GM12891 (cell line): ENCODE data around the gene XPC.
A peak's percentile ranks its signal among the peaks of the same experiment; 100 is the strongest.

ENCODE experiments used
- DNase-seq: peaks from one replicate; pipeline ENCODE4 v3.0.0; 2011; ENCODE audit warnings: low spot score; ENCODE audit not compliant: insufficient read length
- FAIRE-seq: peaks from 2 replicates; lab custom pipeline; 2011; peaks lifted over from hg19 to GRCh38; lab: Jason Lieb, UNC
- PAX5 ChIP-seq: IDR thresholded peaks from 2 replicates; pipeline ENCODE4 v1.6.1; 2011; ENCODE audit warnings: low read length, moderate library complexity, mild to moderate bottlenecking; ENCODE audit not compliant: insufficient read depth, severe bottlenecking
- POLR2A ChIP-seq: IDR thresholded peaks from 2 replicates; pipeline ENCODE4 v1.6.1; 2011; ENCODE audit warnings: low read depth, low read length, control low read depth
- POLR2AphosphoS5 ChIP-seq: IDR thresholded peaks from 2 replicates; pipeline ENCODE4 v1.6.1; 2011; ENCODE audit warnings: low read depth, low read length, control low read depth
- POU2F2 ChIP-seq: IDR thresholded peaks from 2 replicates; pipeline ENCODE4 v1.6.1; 2011; ENCODE audit warnings: low read depth, mild to moderate bottlenecking, control low read depth, low read length, moderate library complexity
- SPI1 ChIP-seq: IDR thresholded peaks from 2 replicates; pipeline ENCODE4 v1.6.1; 2011; ENCODE audit warnings: low read depth, low read length, control low read depth
- TAF1 ChIP-seq: IDR thresholded peaks from 2 replicates; pipeline ENCODE4 v1.6.1; 2011; ENCODE audit warnings: low read depth, low read length, control low read depth

XPC gene

DNA sequence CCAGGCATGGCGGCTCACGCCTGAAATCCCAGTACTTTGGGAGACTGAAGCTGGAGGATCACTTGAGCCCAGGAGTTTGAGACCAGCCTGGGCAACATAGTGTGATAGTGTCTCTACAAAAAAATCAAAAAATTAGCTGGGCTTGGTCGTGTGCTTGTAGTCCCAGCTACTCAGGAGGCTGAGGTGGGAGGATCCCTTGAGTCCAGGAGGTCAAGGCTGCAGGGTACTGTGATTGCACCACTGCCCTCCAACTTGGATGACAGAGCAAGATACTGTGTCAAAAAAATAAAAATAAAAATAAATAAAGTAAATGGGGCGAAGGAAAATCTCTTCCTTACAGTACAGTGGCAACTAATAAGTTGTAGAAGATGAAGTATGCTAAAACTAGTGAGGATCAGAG is 29.8 kb upstream of the XPC start:
- TF ChIP-seq POLR2AphosphoS5 (no peak), POU2F2 (no peak), SPI1 (no peak), TAF1 (no peak)
- DNase-seq (no peak), FAIRE-seq (no peak)

DNA sequence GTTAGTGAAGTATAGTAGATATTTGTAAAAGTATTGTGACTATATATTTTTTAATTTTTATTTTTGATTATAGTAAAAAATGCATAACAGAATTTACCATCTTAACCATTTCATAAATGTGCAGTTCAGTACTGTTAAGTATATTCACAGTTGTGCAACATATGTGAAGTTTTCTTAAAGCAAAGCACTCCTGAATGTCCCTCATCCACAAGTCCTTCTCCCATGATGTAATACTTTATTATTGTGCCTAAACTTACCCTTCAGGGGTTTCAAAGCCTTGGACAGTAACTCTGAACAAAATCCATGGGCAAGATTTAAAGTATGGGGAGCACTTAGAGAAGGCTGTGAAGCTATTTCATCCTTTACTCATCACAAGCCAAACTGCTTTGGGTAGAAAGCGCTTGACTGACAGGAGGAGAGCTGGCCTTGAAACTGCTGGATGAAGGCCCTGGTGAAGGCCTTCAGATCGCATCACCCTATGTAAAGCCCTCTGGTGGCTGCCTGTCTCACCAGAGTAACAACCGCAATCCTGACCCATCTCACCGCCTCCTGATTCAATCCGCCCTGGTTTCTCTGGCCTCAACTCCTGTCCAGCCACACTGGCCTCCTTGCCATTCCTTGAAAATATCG is 28.3 kb upstream of the XPC start:
- no peak for TF ChIP-seq POLR2A
- no peak for TF ChIP-seq POLR2AphosphoS5
- TF ChIP-seq PAX5: no peak
- no peak for TF ChIP-seq SPI1
- no peak for TF ChIP-seq POU2F2
- no peak for TF ChIP-seq TAF1
- FAIRE-seq (no peak), DNase-seq (no peak)

DNA sequence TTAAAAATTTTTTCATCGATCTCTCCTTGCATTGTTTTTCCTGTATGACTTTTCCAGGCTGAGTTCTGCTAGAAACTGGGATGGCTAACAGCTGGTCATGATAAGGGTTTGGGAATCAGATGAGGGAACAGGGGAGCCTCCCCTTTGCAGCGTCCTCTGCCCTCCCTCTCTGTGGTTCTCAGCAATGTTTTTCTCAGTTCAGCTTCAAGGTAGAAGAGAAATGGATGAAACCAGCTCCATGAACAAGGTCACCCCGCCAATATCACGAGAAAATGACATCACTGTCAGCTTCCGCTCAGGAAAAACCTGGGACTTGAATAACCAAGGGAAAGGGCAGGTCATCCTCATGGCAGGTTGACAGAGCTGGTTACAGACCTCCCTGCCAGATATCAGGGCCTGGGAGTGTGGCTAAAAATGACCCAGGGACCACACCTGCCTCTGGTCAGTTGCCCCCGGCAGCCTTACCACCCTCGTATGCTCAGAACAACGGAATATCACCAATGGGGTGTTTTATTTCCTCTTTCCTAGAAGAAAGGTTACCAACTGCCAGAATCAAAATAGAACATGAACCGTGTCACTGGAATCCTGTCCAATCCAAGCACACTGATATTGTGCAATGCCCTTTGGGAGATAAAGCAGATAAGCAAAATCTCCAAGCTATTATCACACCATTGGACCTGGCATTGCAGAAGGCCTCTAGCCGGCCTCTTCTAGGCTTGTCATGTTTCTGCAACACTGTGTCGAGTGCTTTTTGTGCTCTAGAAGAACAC is 26.3 kb upstream of the XPC start:
- no peak for DNase-seq
- no peak for TF ChIP-seq POU2F2
- no peak for TF ChIP-seq TAF1
- no peak for TF ChIP-seq POLR2A
- TF ChIP-seq SPI1: no peak
- no peak for TF ChIP-seq PAX5
- TF ChIP-seq POLR2AphosphoS5: no peak
- no peak for FAIRE-seq

DNA sequence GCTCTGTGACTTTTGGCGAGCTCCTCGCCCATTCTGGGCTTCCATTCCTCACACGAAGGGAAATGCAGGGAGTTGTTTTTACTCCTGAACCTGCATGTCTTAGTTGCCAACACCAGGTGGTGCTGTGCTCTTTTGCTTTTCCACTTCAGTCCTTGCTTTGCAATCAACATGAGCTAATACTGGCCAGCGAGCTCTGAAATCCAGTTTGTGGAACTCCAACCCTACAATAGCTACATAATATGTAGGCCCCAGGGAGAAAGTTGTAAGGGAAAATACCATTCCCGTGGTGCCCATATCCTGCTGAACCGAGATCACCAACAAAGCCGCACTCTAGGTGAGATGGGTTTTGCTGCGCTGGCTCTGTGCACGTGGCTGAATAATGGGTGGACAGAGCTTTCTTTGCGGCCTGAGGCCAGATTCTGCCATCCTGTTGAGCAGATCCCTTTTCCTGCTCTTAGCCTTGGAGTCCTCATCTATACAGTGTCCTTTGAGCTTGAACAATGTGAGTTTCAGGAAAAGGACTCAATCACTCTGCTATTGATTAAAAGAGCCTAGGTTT is 25.2 kb upstream of the XPC start:
- no peak for TF ChIP-seq POLR2A
- no peak for TF ChIP-seq PAX5
- no peak for TF ChIP-seq SPI1
- TF ChIP-seq POU2F2: no peak
- TF ChIP-seq POLR2AphosphoS5: no peak
- no peak for TF ChIP-seq TAF1
- peak; percentile 42 for DNase-seq
- peak; percentile 33 for FAIRE-seq

DNA sequence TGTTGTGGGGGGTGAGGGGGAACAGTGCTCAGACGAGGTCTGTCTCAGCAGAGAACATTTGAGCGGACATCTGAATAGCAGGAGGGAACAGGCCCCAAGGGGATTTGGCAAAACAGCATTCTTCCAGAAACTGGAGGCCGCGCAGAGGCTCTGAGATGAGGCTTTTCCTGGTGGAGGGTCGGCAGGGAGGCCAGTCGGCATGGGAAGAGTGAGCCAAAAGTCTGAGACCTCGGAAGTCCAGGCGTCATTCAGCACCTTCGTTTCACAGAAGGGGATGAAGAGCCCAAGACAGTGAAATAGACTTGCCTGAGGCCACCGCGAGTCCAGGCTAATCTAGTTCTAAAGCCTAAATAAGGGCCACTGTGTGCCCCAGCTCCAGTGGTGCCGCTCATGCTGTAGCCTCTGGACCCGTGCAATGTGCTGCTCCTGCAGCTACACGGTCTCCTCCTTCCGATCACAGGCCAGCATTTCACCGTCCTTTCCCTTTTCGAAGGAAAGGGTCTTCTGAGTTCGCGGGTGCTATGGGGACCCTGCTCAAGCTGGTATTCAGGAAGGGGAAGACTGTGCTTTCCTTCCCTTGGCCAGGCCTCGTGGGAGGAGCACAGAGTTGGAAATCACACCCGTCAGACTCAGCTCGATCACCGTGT is 24.6 kb upstream of the XPC start:
- TF ChIP-seq POU2F2: no peak
- no peak for TF ChIP-seq TAF1
- TF ChIP-seq POLR2AphosphoS5: no peak
- no peak for TF ChIP-seq POLR2A
- TF ChIP-seq PAX5: no peak
- TF ChIP-seq SPI1: no peak
- FAIRE-seq (no peak), DNase-seq (no peak)

DNA sequence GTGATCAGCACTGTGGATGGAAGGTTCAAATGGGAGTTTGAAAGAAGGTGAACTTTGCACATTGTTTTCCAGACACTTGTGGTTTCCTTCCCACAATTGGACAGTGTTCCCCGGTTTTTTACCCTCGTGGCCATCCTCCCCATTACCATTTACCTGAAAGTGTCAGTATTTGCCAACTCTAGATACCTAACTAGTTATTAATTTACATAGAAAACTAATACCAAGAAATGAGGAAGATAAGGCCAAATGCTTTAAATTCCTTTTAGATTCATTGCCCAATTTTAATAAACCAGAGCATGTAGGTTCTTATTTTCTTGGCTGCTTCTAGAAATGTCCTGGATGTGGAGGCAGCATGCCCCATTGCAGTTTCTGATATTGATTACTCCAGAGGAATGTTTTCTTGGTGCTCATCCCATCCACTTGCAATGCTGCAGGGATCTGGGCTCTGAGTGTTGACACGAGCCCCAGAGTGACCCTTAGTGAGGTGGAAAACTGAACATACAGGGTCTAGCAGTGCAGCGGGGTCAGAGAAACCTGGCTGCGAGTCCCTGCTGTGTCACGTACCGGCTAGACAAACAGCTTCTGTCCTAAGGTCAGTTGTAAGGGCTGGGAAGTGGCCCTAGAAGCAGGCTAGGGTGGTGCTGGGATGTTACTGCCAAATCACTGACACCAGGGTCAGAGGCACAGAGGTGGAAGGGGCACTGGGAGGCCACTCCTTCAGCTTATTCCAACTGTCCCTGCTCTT is 23.7 kb upstream of the XPC start:
- DNase-seq (no peak), FAIRE-seq (no peak)
- TF ChIP-seq SPI1 (no peak), POLR2AphosphoS5 (no peak), POLR2A (no peak), PAX5 (no peak), TAF1 (no peak)

DNA sequence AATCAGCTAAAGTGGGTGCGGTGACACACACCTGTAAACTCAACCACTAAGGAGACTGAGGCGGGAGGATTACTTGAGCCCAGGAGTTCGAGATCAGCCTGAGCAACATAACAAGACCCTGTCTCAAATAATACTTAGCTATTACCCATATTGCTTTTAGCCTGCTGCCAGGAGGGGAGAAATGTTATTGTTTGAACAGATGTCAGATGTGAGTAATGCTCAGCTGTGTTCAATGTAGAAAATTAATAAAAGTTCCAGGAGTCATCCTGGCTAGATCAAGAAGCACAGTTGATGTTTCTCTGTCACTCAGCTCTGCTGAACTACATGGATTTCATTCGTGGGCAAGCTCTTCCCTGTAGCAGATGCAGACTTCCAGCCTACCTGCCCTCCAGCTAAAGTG is 22.4 kb upstream of the XPC start:
- DNase-seq (no peak), FAIRE-seq (no peak)
- TF ChIP-seq SPI1 (no peak), TAF1 (no peak), POU2F2 (no peak), POLR2AphosphoS5 (no peak), POLR2A (no peak), PAX5 (no peak)

DNA sequence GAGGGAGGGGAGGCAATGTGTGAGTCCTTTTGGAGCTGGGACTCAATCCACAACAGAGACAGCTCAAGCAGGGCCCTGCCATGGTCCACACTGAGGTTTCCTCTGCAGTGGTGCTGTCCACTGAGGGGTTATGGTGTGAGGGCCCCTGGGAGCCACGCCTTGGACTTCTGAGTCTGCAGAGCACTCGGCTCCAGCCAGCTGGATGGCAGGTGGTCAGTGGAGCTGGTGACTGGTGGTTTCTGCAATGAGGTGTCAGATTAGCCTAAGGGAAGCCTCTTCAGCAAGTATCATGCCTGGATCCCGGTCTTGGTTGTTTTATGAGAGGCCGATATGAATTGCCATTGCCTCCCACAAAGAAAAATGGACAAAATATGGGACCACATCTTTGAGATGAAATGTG is 21.9 kb upstream of the XPC start:
- FAIRE-seq (no peak), DNase-seq (no peak)
- TF ChIP-seq TAF1 (no peak), SPI1 (no peak), PAX5 (no peak)

DNA sequence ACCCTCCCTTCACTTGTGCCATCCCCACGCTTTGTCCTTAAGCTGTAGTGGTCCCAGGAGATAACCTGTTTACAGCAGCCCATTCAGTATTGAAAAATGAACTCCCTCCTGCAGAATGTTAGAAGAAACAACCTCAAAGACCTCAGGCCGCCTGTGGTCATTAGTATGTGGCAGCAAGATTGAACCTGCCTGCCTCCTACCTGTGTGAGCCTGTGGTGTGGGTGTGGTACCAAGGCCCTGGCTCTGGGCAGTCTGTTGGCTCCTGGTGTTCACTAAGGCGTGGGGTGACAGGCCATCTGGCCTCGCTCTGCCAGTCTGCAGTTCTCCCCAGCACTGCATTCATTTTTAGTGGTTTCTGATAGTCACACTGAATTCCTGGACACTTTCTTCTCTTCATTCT is 21.2 kb upstream of the XPC start:
- DNase-seq: no peak
- no peak for FAIRE-seq
- TF ChIP-seq TAF1 (no peak), POLR2A (no peak), SPI1 (no peak), POU2F2 (no peak), PAX5 (no peak), POLR2AphosphoS5 (no peak)

DNA sequence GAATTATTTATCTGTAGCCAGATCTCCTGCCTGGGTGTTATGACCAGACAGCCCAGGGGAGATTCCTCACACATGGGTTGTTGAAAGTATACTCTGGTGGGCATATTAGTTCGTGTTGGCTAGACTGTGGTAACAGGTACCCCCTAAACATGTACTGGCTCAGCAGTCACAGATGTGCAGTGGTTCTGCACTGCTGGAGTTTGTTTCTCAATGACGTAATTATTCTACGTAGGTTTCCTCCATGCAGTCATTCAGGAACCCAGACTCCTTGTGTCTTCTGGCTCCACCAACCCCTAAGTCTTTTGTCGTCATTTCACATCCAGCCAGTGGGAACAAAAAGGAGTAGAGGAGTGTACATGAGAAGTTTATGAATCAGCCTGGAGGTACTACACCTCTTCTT is 16.5 kb upstream of the XPC start:
- TF ChIP-seq TAF1: no peak
- no peak for TF ChIP-seq POLR2AphosphoS5
- TF ChIP-seq PAX5: no peak
- TF ChIP-seq SPI1: no peak
- TF ChIP-seq POU2F2: no peak
- no peak for TF ChIP-seq POLR2A
- DNase-seq: no peak
- no peak for FAIRE-seq
